ENCODE measurements around the gene PRSS56. TPM values are rescaled to one million over a fixed set of nuclear protein-coding genes. Genes with fewer than 3 reads are reported as not detected.

The PRSS56 gene
- total RNA-seq, 1 experiment from 2014 or later, result not detected

GRCh38 chr2:232573042-232573441 is 52.9 kb downstream of the PRSS56 start:
- no peak for DNase-seq (ENCODE audit: low spot score)

GRCh38 chr2:232573771-232574435 is 53.7 kb downstream of the PRSS56 start:
- DNase-seq (ENCODE audit: low spot score), result no peak

- DNase-seq (ENCODE audit: low spot score), result no peak
These were observed 54.7 kb downstream of the PRSS56 start for GRCh38 chr2:232574674-232575403.

Other genes with a start within 250 kb of the PRSS56 start
- 0.84 and 2.1 TPM in 2 replicates for gene ALPP, start 141.6 kb upstream of the PRSS56 start, total RNA-seq (2014; rRNA removed; shearing (Covaris generic))
- gene ALPG, start 113.5 kb upstream of the PRSS56 start, total RNA-seq (2014; rRNA removed; shearing (Covaris generic)), result 0.12 TPM in 1 of 2 replicates, not detected in the other
- not detected in 2 replicates for gene ALPI, start 64.2 kb upstream of the PRSS56 start, total RNA-seq (2014; rRNA removed; shearing (Covaris generic))
- gene ECEL1, start 32.6 kb upstream of the PRSS56 start, total RNA-seq (2014; rRNA removed; shearing (Covaris generic)), result not detected in 2 replicates
- gene CHRND, start 5.8 kb downstream of the PRSS56 start, total RNA-seq (2014; rRNA removed; shearing (Covaris generic)), result not detected in 2 replicates
- gene CHRNG, start 19.3 kb downstream of the PRSS56 start, total RNA-seq (2014; rRNA removed; shearing (Covaris generic)), result not detected in 2 replicates
- gene TIGD1, start 30.2 kb downstream of the PRSS56 start, total RNA-seq (2014; rRNA removed; shearing (Covaris generic)), result 11.5 and 11.8 TPM in 2 replicates
- gene EIF4E2, start 30.3 kb downstream of the PRSS56 start, total RNA-seq (2014; rRNA removed; shearing (Covaris generic)), result 122 and 140 TPM in 2 replicates
- gene EFHD1, start 113.2 kb downstream of the PRSS56 start, total RNA-seq (2014; rRNA removed; shearing (Covaris generic)), result 0.24 and 1.1 TPM in 2 replicates
- gene GIGYF2, start 176.9 kb downstream of the PRSS56 start, total RNA-seq (2014; rRNA removed; shearing (Covaris generic)), result 45.0 and 58.0 TPM in 2 replicates

Measured in A172 (cell line).